Measurements from ENCODE around the gene MVK.

Gene MVK

DNA sequence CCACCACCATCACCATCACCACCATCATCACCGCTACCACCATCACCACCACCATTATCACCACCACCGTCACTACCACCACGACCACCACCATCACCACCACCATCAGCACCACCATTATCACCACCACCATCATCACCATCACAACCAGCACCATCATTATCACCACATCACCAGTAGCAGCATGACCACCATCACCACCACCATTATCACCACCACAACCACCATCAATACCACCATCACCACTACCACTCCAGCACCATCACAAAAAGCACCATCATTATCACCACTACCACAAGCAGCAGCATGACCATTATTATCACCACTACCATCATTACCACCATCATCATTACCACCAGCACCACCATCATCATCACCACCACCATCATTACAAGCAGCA lies 62.1 kb downstream of the MVK start:
- DNase-seq (ENCODE audit: low read depth), result no peak

DNA sequence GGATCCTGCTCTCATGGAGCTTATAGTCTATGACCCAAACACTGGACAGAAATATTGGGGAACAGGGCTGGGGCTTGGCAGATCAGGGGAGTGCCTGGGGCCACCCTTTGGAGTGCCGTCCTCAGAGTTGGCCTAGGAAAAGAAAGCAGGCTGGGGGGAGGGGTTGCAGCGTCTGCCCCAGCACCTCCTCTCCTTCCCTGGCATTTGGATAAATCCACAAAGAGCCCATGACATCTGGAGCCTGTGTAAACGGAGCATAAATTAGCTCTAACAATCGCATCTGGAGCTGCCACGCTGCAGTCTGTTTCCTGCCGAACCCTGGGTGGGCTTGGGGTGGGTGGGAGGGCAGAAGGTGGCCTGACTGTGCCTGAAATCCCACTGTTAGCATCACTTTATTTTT lies 63.8 kb downstream of the MVK start:
- no peak for DNase-seq (ENCODE audit: low read depth)

DNA sequence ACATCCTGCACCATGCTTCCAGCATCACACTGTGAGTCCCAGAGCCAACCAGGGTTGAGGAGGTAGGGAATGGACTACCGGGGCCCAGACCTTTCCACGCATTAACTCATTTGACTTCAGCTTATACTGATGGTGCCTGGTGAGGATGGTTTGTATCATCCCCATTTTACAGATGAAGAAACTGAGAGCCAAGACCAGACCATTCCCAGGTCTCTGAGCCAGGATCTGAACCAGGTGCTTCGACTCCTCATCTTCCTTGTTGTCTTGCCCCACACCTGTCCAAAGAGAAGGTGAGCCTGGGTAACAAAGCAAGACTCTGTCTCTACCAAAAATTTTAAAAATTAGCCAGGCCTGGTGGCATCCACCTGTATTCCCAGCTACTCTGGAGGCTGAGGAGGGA lies 64.4 kb downstream of the MVK start:
- no peak for DNase-seq (ENCODE audit: low read depth)

DNA sequence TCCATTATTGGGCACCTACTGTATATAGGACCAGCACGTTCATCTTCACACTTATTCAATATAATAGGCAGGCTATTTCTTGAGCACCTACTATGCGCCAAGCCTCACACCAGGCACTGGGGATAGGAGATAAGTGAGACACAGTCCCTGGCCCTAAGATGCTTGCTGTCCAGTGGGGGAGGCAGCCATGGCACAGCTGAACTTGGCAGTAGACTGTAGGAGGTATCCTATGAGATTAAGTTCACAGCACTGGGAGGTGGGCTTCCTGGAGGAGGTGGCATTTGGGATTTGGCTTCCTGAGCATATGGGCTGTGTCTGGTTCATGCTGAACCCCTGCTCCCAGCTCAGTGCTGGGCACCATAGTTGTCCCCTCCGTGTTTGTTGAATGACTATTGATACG lies 65.1 kb downstream of the MVK start:
- DNase-seq (ENCODE audit: low read depth), result no peak

DNA sequence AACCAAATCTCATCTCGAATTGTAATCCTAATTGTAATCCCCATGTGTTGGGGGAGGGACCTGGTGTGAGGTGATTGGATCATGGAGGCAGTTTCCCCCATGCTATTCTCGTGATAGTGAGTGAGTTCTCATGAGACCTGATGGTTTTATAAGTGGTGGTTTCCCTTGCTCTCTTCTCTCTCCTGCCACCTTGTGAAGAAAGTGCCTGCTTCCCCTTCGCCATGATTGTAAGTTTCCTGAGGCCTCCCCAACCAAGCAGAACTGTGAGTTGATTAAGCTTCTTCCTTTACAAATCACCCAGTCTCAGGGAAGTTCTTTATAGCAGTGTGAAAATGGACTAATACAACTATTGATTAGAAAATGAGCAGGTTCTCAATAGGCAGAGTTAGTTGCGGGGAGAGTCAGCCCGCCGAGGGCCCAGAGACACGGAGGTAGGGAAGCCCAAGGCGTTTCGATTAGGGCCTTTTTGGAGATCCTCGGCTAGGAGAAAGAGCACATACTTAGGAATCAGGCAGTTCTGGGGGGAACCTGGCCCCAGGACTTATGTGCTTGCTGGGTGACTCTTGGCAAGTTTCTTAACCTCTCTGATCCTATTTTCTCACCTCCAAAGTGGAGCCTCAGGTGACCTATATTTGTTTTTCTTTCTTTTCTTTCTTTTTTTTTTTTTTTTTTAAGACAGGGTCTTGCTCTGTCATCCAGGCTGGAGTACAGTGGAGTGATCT lies 65.7 kb downstream of the MVK start:
- no peak for DNase-seq (ENCODE audit: low read depth)

DNA sequence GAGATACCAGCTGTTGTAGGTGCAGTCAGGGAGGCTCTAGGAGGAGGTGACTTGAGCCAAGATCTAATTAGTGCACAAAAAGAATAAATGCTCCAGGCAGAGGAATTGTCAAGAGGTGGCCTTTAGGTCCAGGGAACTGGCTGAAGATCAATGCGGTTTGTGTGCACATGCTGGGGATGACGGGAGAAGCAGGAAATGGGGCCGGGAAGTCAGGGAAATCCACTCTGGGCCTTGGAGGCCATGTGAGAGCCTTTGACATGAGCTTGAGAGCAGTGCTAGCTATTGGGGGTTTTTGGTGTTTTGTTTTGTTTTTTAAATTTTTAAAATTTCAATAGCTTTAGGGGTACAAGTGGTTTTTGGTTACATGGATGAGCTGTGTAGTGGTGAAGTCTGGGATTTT lies 67.4 kb downstream of the MVK start:
- no peak for DNase-seq (ENCODE audit: low read depth)

DNA sequence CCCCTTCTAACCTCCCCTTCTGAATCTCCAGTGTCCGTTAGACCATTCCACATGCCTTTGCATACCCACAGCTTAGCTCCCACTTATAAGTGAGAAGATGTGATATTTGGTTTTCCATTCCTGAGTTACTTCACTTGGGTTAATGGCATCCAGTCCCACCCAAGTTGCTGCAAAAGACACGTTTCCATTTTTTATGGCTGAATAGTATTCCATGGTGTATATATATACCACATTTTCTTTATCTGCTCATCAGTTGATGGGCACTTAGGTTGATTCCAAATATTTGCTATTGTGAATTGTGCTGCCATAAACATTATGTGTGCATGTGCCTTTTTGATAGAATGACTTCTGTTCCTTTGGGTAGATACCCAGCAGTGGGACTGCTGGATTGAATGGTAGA lies 67.8 kb downstream of the MVK start:
- DNase-seq (ENCODE audit: low read depth), result no peak

DNA sequence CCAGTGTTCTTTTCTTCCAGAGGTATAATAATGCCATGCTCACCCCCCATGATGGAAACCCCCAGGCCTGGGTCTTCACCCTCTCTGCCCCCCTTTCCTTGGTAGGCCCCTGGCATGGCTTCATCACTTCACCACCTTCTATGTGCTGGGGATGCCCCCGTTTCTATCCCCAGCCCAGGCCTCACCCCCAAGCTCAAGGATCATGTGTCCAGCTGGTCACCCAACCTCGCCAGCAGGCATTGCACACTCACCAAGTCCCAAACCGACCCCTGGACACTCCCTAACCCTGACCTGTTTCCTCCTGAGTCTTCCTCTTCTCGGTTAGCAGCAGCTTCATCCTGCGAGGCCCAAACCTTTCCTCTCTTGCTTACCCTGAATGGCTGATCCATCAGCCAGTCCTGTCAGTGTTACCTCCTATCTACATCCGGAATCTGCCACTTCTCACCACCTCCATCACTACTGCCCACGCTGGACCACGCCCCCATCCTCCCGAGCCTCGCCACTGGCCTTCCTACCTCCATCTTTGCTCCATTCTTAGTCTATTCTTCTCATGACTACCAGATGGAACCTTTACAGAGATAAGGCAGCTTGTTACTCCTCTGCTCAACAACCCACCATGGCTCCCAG lies 69.0 kb downstream of the MVK start:
- no peak for DNase-seq (ENCODE audit: low read depth)

DNA sequence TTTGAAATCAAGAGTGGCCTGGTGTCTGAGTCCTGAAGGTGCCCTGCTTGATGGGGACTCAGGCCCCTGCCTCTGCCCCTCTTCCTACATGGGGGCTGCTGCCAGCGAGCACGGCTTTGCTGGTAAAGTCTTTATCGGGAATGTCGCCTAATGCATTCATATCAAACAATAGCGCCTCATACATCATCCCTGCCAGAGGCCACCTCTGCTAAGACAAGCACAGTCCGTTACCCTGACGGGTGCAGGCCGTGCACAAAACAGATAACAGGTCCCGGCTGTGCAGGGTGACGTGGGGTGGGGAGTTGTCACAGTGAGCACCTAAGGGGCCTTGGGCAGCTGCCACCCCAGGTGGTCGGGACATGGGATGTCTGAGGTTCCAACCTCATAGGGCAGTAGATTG lies 71.6 kb downstream of the MVK start:
- no peak for DNase-seq (ENCODE audit: low read depth)

DNA sequence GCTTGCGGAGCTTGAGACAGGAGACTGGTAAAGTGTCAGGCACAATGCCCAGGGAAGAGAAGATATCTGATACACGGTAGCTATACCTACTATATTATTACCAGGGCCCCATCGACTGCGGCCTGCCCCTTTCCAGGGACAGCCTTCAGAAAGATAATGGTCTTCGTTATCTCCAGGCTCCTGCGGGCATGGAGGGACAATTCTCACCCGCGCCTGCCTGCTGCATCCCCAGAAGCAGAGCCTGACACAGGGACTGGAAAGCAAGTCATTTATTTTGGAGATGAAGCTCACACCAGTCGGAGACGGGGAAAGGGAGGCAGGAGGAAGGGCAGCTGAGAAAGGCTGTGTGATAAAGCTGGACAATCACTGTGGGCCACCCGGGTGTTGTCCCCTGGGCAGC lies 72.1 kb downstream of the MVK start:
- no peak for DNase-seq (ENCODE audit: low read depth)

Measured in stimulated activated CD8-positive, alpha-beta memory T cell treated with anti-CD3 and anti-CD28 coated beads, Interleukin-4, amount 100 ng/mL, for 24 hours (primary cell).